HG03064 (cell line): ENCODE measurements around the gene IGF2BP3.
A peak's percentile ranks its signal among the peaks of the same experiment; 100 is the strongest.
"Not testable (repeated sequence)": the region's sequence is repeated elsewhere in the genome, so short reads cannot be mapped to it uniquely, and the experiment has no call there.

ENCODE experiments used
- ATAC-seq: cut with Tn5 transposase; IDR thresholded peaks from one replicate; pipeline ENCODE4 v1.9.1; 2021; ENCODE audit warnings: low read depth; ENCODE audit not compliant: unreplicated experiment

Gene IGF2BP3

GRCh38 chr7:23431702-23432199, 38.5 kb downstream of the IGF2BP3 start:
- no peak for ATAC-seq

GRCh38 chr7:23430893-23431259, 39.4 kb downstream of the IGF2BP3 start:
- no peak for ATAC-seq

DNA sequence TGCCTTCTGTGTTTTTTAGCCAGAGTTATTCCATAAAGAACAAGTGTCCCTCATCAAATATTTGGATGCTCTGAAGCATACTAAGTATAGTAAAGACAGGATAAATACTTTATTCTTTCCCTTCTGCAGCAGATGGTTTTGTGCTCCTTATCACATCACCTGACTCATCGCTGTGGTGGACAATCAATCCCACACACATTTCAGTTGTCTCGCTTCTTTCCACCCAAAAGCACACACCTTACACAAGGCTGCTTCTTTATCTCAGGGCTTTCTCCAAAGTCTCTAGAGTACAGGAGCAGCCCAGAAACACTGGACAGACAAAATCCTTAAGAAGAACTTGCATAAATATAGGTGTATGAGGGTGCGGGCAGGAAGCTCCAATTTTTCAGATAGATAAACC, 43.4 kb downstream of the IGF2BP3 start:
- no peak for ATAC-seq

DNA sequence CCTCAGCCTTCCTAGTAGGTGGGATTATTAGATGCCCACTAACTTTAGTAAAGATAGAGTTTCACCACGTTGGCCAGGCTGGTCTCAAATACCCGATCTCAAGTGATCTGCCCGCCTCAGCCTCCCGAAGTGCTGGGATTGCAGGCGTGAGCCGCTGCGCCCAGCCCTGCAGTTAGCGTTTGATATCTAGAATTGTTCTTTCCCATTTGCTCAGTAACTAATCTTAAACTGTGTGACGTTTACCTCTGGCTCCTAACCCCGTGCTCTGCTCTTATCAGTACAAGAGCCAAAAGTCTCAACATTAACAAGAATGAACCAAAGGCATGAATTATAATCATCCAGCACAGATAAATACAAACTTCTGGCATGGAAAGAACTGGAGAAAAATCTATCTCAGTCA, 47.4 kb downstream of the IGF2BP3 start:
- ATAC-seq = no peak

DNA sequence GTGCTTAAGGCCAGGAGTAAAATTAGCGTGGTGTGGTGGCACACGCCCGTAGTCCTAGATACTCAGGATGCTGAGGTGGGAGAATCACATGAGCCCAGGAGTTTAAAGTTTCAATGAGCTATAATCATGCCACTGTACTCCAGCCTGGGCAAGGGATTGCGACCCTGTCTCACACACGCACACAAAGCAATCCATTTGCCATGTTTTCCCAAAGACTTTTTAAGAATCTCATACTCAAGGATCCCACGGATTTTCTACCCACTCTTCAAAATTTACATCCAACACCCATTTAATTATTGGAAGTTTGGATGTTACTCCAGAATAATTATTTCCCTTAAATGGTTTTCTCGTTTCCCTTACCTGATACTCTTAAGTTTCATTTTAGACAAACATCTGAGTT, 47.9 kb downstream of the IGF2BP3 start:
- no peak for ATAC-seq

GRCh38 chr7:23419845-23420244, 50.4 kb downstream of the IGF2BP3 start:
- ATAC-seq = no peak

GRCh38 chr7:23419160-23419559, 51.1 kb downstream of the IGF2BP3 start:
- ATAC-seq = no peak

DNA sequence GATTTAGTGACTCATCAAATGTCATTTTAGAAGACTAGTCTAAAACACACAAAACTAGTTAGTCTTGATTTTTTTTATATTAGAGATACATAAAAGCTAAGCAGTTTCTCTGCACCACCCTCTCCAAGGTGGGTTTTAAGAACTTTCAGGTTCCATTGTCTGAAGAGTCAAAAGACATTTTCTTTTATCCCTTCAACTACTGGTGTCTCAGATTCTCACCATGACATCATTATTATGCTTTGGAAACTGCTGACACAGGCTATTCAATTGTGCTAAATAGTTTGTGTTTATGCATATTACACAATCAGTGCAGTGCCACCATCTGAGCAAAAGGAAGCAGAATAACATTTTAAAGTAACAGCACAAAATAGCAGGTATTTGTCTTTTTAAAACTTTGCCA, 52.2 kb downstream of the IGF2BP3 start:
- no peak for ATAC-seq

GRCh38 chr7:23415198-23415597, 55.1 kb downstream of the IGF2BP3 start:
- ATAC-seq = no peak

GRCh38 chr7:23410446-23411183, 59.7 kb downstream of the IGF2BP3 start:
- ATAC-seq = peak; percentile 83

DNA sequence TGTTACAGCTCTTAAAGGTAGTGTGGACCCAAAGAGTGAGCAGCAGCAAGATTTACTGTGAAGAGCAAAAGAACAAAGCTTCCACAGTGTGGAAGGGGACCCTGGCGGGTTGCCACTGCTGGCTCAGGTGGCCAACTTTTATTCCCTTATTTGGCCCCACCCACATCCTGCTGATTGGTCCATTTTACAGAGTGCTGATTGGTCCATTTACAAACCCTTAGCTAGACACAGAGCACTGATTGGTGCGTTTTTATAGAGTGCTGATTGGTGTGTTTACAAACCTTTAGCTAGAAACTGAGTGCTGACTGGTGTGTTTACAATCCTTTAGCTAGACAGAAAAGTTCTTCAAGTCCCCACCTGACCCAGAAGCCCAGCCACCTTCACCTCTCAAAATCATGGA, 63.7 kb downstream of the IGF2BP3 start:
- ATAC-seq = not testable (repeated sequence)

DNA sequence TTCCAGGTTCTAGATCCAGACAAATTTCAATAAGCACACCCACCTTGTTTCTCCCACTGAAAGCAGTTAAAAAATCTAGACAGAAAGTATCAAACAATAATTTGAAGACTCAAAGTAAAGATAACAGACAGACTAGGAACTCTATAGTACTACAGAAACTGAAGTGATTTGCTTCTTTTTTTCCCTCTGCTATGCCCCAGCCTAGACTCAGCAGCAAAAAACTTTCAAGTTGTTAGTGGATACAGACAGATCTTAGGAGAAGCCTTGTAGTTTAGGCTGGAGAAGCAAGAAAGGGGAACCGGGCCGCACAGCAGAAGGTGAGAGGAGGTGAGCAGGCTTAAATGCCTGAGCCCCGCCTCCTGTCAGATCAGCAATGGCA, 65.1 kb downstream of the IGF2BP3 start:
- ATAC-seq = no peak

- no peak for ATAC-seq
Measured at GRCh38 chr7:23404546-23405239, 65.6 kb downstream of the IGF2BP3 start.

- ATAC-seq = no peak
Measured at GRCh38 chr7:23403970-23404369, 66.3 kb downstream of the IGF2BP3 start.

DNA sequence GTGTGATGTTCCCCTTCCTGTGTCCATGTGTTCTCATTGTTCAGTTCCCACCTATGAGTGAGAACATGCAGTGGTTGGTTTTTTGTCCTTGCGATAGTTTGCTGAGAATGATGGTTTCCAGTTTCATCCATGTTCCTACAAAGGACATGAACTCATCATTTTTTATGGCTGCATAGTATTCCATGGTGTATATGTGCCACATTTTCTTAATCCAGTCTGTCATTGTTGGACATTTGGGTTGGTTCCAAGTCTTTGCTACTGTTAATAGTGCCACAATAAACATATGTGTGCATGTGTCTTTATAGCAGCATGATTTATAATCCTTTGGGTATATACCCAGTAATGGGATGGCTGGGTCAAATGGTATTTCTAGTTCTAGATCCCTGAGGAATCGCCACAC, 72.2 kb downstream of the IGF2BP3 start:
- not testable (repeated sequence) for ATAC-seq

- ATAC-seq = no peak
Measured at GRCh38 chr7:23397241-23397640, 73.0 kb downstream of the IGF2BP3 start.

DNA sequence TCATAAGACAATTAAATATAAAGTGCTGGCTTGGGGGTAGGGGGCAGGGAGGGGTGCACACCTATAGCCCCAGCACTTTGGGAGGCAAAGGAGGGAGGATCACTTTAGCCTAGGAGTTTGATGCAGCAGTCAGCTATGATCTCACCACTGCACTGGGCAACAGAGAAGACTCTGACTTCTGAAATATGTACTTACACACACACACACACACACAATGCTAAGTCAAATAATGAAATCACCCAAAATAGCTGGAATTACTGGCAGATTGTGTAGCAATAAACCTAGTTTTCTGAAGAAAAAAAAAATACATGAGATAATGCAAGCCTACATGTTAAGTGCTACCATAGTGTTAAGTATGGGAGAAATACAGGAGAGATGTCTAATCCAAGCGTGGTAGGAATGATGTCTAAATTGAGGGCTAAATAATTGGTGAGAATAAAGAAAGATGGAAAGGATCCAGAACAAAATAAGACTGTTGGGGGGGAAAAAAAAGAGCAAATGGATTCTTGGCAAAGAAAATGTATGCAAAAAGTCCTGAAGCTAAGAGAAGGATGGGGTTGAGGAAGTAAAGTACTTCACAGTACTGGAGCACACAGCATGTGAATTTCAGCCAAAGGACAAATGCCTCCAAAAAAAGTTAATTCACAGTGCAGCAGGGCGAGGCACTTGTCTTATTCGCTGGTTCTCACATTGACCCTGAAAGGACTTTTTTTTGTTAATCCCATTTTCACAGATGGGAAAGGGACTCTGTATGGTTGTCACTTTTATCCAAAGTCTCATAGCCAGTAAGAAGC, 73.9 kb downstream of the IGF2BP3 start:
- ATAC-seq = no peak

- ATAC-seq = no peak
Measured at GRCh38 chr7:23394488-23395171, 75.7 kb downstream of the IGF2BP3 start.

DNA sequence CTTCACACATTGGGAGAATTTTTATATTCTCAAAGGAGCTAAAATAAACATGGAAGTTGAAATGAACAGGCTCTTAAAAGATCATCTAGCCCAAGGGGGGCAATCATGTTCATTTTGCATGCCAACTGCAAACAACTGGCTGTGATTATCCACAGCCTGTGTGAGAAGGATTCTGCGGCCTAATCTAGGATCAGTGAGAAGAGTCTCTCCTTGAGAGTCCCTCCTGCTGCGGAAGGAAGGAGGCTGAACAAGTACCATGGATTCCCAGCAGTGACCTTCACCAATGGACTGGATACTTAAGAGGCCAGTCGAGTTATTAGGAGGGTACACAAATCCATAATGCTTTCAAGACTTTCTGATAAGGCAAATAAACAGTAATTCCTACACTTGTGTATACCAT, 76.7 kb downstream of the IGF2BP3 start:
- ATAC-seq = no peak

DNA sequence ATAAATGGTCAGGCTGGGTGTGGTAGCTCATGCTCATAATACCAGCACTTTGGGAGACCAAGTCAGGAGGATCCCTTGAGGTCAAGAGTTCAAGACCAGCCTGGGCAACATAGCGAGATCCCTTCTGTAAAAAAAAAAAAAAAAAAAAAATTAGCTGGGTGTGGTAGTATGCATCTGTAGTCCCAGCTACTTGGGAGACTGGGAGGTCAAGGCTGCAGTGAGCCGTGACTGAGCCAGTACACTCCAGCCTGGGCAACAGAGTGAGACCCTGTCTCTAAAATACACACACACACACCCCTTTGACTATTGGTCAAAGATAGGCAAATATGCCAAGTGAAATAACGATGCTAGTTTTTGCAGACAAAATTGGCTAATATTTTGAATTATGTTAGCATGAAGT, 80.6 kb downstream of the IGF2BP3 start:
- no peak for ATAC-seq

- ATAC-seq = no peak
Measured at GRCh38 chr7:23387583-23387982, 82.7 kb downstream of the IGF2BP3 start.
